Measurements from ENCODE around the gene ITPR2. TPM values are rescaled to one million over a fixed set of nuclear protein-coding genes. Genes with fewer than 3 reads are reported as not detected.

Gene ITPR2
- polyA plus RNA-seq, 1 of the 3 experiments (the other 2 are of a cell fraction), result 2.3 TPM

- TF ChIP-seq USF1 (IDR thresholded peaks at IDR 0.05; ENCODE audit: borderline replicate concordance, low read depth) (no peak), YY1 (IDR thresholded peaks at IDR 0.05; ENCODE audit: low read depth) (no peak), FOXM1 (IDR thresholded peaks at IDR 0.05; ENCODE audit: low read depth) (no peak), MEF2A (IDR thresholded peaks at IDR 0.05; ENCODE audit: borderline replicate concordance, low read depth) (no peak)
Measured at GRCh38 chr12:26654623-26655022, 178.4 kb downstream of the ITPR2 start (continued).

GRCh38 chr12:26651566-26652188 is 181.3 kb downstream of the ITPR2 start:
- H3K4me2 ChIP-seq, result no peak overlapping the region
- no peak overlapping the region for H2AFZ ChIP-seq (ENCODE audit: low read depth)
- no peaks in the 10 kb centered on the region for H3K27me3 ChIP-seq (ENCODE audit: insufficient read depth)
- no peaks in the 10 kb centered on the region for H4K20me1 ChIP-seq (ENCODE audit: insufficient read depth)
- ChIA-PET CTCF (interaction anchor here (0.6 to 3.0 kb wide), 47 partner anchors 8 to 592 kb away, joined by 3 to 64 read pairs (median 4); no protein-coding TSS in a partner anchor), POLR2A (interaction anchor here (0.7 kb wide), 1 partner anchor 530 kb away, joined by 3 read pairs; no protein-coding TSS in a partner anchor)
- H3K4me3 ChIP-seq (ENCODE audit: low read depth in 2 of 2, low read length in 1 of 2), result no peak overlapping the region; a peak in 1 of 4 replicates
- H3F3A ChIP-seq (replicated peaks; ENCODE audit: insufficient read depth), result peaks cover 16% of the 10 kb centered on the region
- 0 out of 4 replicates have a peak overlapping the region, but pooled peaks of 1 of the 2 experiments have one; percentile 4 for H3K27ac ChIP-seq (ENCODE audit: low read depth in 2 of 2, low read length in 1 of 2)
- H3K4me1 ChIP-seq (ENCODE audit: control insufficient read depth in 1 of 2, insufficient read depth in 2 of 2, low read depth in 1 of 2, low read length in 1 of 2), result peaks cover 0 to 17% of the 10 kb centered on the region in 2 experiments; a peak in 2 of 4 replicates
- H3K9ac ChIP-seq, result no peak overlapping the region
- peak; percentile 75 for DNase-seq
- H3K36me3 ChIP-seq (replicated peaks in 1 of 2; ENCODE audit: control insufficient read depth in 1 of 2, insufficient read depth in 2 of 2, low read length in 1 of 2), result peaks cover 25 to 32% of the 10 kb centered on the region in 2 experiments
- no peaks in the 10 kb centered on the region for H3K9me3 ChIP-seq
- no peaks in the 10 kb centered on the region for H3K9me2 ChIP-seq
- WGBS (ENCODE audit: low lambda C conversion rate), result 26% methylated on average over 7 of the region's 7 CpGs
- TF ChIP-seq MEF2A (IDR thresholded peaks at IDR 0.05; ENCODE audit: borderline replicate concordance, low read depth) (no peak), FOSL2 (IDR thresholded peaks at IDR 0.05; ENCODE audit: borderline replicate concordance, low read depth) (no peak), RAD21 (IDR thresholded peaks at IDR 0.05; ENCODE audit: low read length) (peak; percentile 95), CHD2 (IDR thresholded peaks at IDR 0.05; ENCODE audit: low read length, partially characterized antibody) (no peak), EZH2phosphoT487 (IDR thresholded peaks at IDR 0.05; ENCODE audit: borderline replicate concordance, low read depth) (no peak), CTCF (IDR thresholded peaks at IDR 0.05) (peak; percentile 86), SMC3 (IDR thresholded peaks at IDR 0.05; ENCODE audit: low read depth, low read length) (peak; percentile 85), TEAD4 (IDR thresholded peaks at IDR 0.05; ENCODE audit: borderline replicate concordance, insufficient read depth) (no peak), MAX (IDR thresholded peaks at IDR 0.05; ENCODE audit: low read depth) (no peak), REST (IDR thresholded peaks at IDR 0.05; ENCODE audit: low read depth, low read length) (no peak), YY1 (IDR thresholded peaks at IDR 0.05; ENCODE audit: low read depth) (no peak), JUND (IDR thresholded peaks at IDR 0.05) (no peak), EP300 (IDR thresholded peaks at IDR 0.05; ENCODE audit: borderline replicate concordance in 1 of 2, low read depth in 1 of 2, low read length in 1 of 2) (no peak), GATA2 (CRISPR knock-in tag; IDR thresholded peaks at IDR 0.05) (no peak), FOXJ3 (CRISPR knock-in tag; IDR thresholded peaks at IDR 0.05) (no peak), USF1 (IDR thresholded peaks at IDR 0.05; ENCODE audit: borderline replicate concordance, low read depth) (no peak)
- H3K79me2 ChIP-seq (ENCODE audit: insufficient read depth), result no peaks in the 10 kb centered on the region
